NB4 (cell line): Measurements from ENCODE around the gene SLC9A3.

ENCODE experiments used
- DNase-seq: peaks from one replicate; pipeline ENCODE4 v3.0.0; 2010; ENCODE audit warnings: low read depth
- H3K4me3 ChIP-seq: one replicate; pipeline ENCODE4 v1.5.1; 2011; ENCODE audit warnings: mild to moderate bottlenecking, low read depth, low read length, moderate library complexity
- CTCF ChIP-seq: IDR thresholded peaks from one replicate; pipeline ENCODE4 v1.5.1; 2012; ENCODE audit warnings: low read depth, low read length
- MAX ChIP-seq: IDR thresholded peaks from 2 replicates; pipeline ENCODE4 v1.6.1; 2011; ENCODE audit warnings: low read depth, low read length
- MYC ChIP-seq: IDR thresholded peaks from 2 replicates; pipeline ENCODE4 v1.6.1; 2011; ENCODE audit warnings: low read depth, low read length
- POLR2A ChIP-seq: IDR thresholded peaks from 2 replicates; pipeline ENCODE4 v1.6.1; 2011; ENCODE audit warnings: mild to moderate bottlenecking; ENCODE audit not compliant: insufficient read length; ENCODE audit errors: extremely low read depth

The SLC9A3 gene

GRCh38 chr5:524234-524972 lies at the start of gene SLC9A3:
TSS of gene SLC9A3 (minus strand) at chr5:524449.
- no peak within 1 kb of the TSS for H3K4me3 ChIP-seq
- no peak for TF ChIP-seq POLR2A
- no peak for TF ChIP-seq CTCF
- TF ChIP-seq MAX = no peak
- no peak for TF ChIP-seq MYC
- DNase-seq = no peak

- DNase-seq = no peak
- no peak overlapping the region for H3K4me3 ChIP-seq
- TF ChIP-seq MAX (no peak), POLR2A (no peak), CTCF (no peak), MYC (no peak)
Measured at GRCh38 chr5:573976-574375, 49.7 kb upstream of the SLC9A3 start.

- DNase-seq = no peak
- H3K4me3 ChIP-seq = no peak overlapping the region
- TF ChIP-seq MAX (no peak), CTCF (no peak), POLR2A (no peak), MYC (no peak)
Measured at GRCh38 chr5:573206-573605, 49.0 kb upstream of the SLC9A3 start.

- DNase-seq = no peak
- TF ChIP-seq MAX (no peak), CTCF (no peak), MYC (no peak), POLR2A (no peak)
- H3K4me3 ChIP-seq = no peak overlapping the region
Measured at GRCh38 chr5:572398-573019, 48.3 kb upstream of the SLC9A3 start.

- no peak for DNase-seq
- TF ChIP-seq MAX (no peak), CTCF (no peak)
- no peak overlapping the region for H3K4me3 ChIP-seq
Measured at GRCh38 chr5:571791-572190, 47.5 kb upstream of the SLC9A3 start.
